ENCODE results near the gene TBL1X.

TBL1X gene

DNA sequence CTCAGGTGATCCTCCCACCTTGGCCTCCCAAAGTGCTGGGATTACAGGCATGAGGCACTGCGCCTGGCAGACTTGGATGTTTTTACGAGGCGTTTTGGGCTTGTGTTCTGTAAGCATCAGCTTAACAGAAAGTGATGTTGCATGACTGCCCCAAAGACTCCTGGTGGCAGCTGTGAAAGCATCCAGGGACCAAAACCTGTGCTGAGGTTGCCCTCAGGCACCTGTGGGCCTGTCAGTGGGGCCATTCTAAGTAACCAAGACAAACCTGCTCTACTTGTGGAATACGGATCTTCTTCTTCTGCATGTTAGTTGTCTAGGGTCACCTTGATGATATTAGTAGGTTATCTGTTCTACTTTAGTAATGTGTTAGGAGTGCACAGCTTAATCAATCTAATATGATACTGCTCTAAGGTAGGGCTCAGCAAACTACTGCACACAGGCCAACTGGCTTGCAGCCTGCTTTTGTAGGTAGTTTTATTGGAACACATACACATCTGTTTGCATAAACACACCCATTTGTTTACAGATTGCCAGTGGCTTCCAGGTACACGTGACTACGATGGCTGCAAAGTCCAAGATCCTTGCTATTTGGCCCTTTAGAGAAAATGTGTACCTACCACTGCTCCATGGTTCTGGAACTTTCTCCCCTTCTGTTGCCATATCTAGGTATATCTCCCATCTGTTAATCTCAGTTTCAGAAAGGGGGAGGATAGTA, 164.1 kb downstream of the TBL1X start:
- DNase-seq (ENCODE audit: low read depth): no peak

DNA sequence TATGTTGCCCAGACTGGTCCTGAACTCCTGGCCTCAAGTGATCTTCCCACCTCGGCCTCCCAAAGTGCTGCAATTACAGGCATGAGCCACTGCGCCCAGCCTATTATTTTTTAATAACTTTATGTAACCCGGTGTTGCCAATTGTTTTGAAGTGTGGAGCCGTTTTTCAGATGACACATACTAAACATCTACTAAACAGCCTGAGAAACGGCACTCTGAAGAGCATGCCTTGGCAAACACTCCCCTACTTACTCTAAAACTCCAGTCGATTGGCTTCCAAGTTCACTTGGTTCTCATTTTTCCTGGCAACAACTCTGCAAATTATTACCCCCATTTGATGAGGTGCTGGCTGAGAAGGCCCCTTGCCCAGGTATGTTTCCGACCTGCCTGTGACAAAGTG, 169.7 kb downstream of the TBL1X start:
- no peak for DNase-seq (ENCODE audit: low read depth)

DNA sequence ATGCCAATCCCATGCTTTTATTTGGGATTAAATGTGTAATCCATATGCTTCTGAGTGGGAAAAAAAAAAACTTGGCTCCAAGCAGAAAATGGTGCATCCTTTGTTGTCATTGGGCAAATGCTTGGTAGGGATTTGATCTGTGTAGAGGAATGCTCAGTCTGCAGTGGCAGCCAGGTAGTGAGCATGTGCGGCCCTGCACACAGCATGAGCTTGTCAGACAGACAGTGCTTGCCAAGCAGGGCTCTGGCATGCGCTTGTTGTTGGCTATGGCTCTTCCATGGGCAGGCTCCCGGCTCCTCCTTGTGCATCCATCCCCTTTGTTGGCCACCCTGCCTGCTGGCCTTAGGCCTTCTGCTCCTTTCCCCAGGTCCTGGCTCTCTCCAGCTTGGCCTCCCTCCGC, 170.5 kb downstream of the TBL1X start:
- DNase-seq (ENCODE audit: low read depth): no peak

DNA sequence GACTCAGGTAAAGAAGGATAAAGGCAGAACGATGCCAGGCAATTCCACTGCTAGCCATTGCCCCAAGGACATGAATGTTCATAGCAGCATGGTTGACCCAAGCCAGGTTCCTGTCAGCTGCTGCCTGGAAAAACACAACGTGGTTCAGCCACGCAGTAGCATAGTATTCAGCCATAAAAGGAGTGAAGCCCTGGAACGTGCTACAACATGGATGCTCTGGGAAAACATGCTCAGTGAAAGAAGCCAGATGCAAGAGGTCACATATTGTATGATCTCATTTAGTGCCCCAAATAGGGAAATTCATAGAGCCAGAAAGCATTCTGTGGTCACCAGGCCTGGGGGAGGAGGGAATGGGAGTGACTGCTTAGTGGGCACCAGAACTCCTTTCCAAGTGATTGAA, 170.9 kb downstream of the TBL1X start:
- peak; percentile 49 for DNase-seq (ENCODE audit: low read depth)

DNA sequence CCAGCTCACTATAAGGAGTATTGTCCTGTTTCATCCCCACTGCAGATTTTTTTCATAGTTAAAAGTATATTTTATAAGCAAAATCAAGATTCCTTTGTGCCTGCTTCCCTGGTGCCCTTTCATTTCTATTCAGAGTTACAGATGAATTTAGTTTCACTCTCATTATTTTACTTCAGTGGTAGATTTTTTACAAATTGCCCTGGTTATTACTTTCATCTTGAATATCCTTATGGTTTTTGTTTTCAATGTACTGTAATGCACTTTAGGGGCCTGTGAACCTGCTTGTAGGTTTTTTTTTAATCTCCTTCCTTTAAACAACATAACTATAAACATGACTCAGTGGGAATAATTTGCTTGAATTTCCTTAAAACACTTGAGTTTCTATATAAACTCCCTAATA, 174.0 kb downstream of the TBL1X start:
- DNase-seq (ENCODE audit: low read depth): no peak

DNA sequence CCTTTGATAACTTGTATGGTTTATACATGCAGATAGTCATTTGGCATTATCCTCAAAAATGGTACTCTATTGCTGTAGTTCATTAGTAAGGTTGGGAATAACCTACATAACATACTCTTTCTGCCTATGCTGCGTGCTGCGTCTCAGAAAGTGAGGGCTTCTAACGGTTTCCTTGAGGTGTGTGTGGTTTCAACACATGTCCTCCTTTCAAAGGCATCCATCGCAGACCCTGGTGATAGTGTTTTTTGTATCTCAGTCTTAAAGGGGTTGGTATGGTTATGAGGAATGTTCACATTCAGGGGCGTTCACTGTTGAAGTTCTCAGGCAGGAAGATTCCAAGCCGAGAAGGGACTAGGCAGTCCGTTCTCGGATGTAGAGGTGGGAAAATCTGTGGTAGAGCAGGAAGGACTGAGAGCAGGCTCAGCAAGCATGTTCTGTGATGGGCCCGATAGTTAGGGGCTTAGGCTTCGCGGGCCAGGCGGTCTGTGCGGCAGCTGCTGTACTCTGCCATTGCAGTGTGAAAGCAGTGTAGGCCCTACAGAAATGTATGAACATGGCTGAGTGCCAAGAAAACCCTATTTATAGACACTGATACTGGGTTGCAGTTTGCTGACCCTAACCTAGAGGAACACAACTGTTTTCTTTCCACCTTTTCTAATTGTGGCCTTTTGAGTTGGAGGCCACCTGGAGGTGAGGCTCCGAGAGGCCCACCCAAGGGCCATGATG, 177.6 kb downstream of the TBL1X start:
- DNase-seq (ENCODE audit: low read depth): no peak

DNA sequence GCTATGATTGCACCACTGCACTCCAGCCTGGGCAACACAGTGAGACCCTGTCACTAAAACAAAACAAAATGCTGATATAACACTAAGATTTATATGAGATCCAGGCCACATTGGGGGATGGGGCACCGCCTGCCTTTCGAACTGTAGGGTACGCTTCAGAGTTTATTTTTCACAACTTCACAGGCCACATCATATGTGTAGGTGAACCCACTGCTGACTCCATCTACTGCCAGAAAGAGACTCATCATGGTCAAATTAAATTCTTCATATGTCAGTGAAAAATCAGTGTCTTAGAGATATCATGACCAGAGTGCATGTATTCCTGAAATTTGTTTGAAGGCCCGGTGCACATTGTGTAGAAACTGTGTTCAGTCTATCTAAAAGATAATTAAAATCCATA, 178.9 kb downstream of the TBL1X start:
- no peak for DNase-seq (ENCODE audit: low read depth)

DNA sequence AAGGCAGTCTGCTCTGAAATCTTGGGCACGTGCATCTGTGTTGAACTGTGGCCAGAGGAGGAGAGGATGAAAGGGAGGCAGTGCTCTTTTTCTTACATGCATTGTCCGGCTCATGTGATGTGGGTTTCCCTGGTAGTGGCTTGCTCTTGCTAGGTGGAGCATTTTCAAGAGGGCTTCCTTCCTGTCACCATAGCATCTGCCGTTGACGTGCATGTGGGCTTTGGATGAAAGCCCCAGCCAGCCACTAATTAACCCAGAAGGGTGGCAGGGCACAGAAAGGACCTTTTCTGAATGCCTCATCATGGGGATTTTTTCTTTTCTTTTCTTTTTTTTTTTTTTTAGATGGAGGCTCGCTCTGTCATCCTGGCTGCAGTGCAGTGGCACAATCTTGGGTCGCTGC, 179.5 kb downstream of the TBL1X start:
- DNase-seq (ENCODE audit: low read depth): no peak

DNA sequence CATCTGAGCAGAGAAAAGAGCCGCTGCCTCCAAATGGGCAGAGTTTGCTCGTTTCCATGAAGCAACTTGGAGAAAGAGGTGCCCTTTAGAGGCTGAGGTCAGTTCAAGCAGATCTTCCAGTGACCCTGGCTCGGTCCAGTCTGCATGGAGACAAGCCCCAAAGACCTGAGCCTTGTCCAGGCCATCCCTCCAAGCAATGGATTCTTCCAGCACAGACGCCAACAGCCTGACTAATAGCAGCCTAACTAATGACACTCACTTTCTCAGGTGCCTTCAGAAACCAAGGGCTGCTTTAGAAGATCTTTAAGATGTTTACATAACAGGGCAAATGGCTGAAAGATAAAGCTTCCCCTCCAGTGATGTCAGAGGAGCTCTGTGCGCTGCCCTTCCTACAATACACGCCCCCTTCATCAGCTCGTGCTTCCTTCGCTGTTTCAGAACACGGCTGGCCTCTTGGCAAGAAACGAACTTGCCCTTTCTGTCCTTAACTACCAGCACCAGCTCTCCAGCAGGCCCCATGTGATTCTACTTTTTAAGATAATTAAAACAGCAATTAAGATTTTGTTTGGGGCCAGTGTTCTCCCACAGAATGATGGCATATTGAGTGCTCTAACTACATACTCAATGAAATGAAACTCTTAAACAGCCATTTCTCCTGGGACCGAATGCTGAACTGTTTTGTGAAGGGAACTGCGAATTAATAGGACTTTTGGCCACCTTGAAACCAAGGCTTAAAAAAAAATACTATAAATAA, 181.8 kb downstream of the TBL1X start:
- peak; percentile 47 for DNase-seq (ENCODE audit: low read depth)

DNA sequence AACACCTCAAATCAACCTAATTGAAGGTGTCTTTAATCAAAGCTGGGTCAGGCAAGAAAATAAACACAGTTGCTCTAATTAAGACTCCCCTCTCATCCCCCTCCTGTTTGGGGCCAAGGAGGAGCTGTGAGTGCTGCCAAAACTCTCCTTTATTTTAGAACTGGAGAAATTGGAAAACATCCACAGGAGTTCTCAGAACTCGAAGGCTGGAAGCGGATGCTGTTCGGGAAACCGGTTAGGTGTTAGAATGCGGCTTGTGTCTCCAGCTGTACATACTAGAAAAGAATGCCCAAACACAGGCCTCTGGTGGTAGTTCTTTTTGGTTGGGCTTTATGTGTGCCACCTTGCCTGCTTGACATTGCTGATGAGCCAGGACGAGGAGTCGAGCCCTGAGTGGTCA, 182.6 kb downstream of the TBL1X start:
- no peak for DNase-seq (ENCODE audit: low read depth)

DNA sequence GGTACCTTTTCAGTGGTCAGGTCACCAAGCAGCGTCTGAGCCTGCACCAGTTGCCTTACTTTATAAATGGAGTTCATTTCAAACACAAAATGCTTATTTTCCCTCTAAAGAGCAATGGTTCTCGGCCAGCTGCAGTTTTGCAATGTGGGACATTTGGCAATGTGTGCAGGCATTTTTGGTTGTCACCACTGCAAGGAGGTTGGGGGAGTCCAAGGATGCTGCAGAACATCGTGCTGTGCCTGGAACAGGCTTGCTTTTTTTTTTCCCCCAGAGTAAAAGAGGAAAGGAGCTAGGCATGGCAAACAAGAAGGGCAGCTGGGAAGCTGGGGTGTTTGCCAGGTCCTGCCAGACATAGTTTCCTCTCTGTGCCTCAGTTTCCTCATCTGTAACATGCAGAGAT, 185.2 kb downstream of the TBL1X start:
- DNase-seq (ENCODE audit: low read depth): no peak

DNA sequence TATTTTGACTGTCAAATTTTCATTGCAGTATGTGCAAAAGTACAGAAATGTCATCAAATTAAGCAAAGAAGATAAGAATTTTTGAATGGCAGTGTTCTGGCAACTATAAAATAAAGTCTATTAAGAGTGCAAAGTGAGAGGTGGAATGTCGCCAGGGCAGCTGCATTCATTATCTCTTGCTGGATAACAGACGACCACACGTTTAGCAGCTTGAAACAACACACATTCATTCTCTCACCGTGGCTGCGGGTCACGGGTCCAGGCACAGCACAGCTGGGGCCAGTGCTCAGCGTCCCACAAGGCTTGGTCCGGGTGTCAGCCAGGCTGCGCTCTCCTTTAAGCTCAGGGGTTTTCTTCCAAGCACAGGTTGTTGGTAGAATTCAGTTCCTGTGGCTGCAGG, 186.9 kb downstream of the TBL1X start:
- no peak for DNase-seq (ENCODE audit: low read depth)

DNA sequence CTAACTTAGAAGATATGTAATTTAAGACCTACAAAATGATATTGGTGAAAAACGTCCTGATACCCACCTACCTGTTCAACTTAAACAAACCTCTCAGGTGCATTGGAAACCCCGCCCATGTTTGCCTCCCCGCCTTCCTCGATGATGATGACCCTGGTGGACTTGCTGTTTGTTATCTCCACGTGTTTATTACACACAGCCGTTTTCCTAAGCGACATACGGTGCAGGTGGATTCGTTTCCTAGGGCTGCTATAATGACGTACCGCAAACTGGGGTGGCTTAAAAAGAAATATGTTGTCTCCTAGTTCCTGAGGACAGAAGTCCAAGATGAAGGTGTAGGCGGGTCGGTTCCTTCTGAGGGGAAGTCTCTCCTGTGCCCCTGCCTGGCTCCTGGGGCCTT, 190.1 kb downstream of the TBL1X start:
- no peak for DNase-seq (ENCODE audit: low read depth)

DNA sequence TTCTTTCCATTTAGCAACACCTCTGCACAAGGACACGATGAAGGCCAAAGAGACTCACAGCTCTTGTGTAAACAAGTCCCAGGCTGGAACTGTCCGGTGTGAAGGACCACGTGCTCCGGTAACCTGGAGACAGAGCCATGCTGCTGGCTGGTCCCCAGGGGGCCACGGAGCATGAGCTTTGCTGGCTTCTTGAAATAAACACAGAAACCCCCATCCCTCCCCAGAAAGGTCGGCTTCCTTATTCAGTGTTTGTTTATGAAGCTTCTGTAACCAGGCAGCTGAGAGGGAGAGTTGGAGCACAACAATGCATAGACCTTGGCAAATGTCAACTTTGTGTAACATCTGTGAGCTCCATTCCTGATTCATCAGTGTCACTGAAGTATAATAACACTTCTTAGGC, 191.4 kb downstream of the TBL1X start:
- DNase-seq (ENCODE audit: low read depth): no peak

DNA sequence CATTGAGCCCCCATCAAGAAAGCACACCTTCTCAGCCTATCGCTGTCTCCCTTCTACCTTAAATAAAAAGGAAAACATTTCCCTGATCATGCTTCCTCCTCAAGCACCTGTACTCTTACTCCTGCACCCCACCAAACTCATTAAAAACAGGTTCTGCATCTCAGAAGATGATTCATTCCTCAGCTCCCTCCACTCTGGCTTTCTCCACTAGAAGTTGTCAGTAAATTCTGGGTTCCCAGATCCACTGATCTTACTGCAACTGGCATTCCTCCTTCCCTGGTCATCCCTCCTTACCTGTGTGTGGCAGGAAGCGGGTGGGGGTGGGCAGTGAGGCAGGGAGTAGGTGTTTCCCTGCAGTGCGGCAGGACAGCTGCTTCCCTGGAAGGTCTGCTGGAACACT, 192.0 kb downstream of the TBL1X start:
- DNase-seq (ENCODE audit: low read depth): no peak

DNA sequence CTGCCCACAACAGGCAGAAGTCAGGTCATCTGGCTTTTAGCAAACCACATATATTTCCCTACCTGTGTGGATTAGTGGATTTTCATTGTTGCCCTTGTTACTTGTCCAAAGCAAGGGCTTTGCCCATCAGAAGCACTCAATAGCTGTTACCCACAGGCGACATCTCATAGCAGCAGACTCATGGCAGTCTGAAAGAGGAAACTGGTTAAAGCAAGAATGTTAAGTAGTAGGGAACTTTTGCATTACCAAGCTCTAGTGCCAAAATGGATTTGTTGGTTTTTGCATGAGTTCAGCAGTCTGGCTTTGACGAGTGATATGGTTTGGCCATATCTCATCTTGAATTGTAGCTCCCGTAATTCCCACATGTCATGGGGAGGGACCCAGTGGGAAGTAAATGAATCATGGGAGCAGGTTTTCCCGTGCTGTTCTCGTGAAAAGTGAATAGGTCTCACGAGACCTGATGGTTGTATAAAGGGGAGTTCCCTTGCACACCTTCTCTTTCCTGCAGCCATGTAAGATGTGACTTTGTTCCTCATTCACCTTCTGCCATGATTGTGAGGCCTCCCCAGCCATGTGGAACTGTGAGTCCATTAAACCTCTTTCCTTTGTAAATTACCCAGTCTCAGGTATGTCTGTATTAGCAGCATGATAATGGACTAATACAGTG, 192.9 kb downstream of the TBL1X start:
- no peak for DNase-seq (ENCODE audit: low read depth)

DNA sequence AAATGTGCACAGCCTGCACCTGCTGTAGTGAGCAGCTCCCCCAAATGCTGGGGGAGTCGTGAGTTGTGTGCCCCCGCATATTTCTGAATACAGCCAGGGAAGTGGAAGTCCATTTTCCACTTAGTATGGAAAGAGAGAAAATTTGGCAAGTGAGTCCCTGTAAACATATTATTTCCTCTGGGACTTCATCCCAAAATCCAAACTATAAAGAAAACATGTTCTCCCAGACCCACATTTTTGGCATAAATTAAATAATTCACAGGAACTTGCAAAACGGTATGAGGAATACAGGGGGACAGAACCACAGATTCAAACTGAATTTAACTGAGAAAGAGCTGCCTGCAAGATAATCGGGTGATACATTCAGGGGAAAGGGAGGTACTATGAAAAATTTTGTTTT, 193.6 kb downstream of the TBL1X start:
- no peak for DNase-seq (ENCODE audit: low read depth)

DNA sequence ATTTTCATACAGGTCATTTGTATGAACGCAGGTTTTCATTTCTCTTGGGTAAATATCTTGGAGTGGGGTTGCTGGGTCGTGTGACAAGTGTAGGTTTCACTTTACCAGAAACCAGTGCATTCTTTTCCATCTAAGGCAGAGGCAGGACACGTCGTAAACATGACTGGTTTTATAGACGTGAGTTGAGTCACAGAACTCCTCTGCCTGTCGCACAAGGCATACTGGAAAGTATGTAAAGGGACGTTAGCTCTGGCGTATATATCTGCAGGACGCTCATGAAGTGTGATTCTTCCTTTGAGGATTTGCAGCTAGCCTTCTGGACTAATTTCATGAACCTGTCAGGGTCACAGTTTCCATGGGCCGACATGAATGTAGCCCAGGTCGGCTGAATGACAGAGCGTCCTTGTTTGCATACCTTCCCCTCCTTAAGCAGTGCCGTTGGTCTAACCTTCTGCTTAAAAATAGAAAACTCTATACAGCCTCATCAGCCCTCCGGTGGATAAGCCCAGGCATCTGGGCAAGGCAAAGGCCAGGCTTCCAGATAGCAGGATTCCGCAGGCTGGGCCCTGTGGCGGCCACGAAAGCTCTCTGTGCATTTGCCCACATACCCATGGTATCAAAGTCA, 194.8 kb downstream of the TBL1X start:
- DNase-seq (ENCODE audit: low read depth): no peak

DNA sequence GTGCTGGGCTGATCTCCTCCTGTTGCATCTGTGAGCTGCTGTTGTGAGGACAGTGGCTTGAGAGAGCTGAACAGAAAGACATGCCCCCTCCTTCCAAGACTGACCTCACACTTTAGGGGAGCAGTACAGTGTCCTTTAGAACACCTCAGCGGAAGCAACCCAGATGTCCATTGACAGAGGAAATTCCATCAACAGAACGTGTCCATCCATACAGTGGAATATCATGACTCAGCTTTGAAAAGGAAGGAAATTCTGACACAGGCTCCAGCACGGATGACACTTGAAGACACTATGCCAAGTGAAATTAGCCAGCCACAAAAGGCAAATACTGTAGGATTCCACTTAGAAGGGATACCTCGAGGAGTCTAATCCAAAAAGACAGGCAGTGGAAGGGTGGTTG, 197.3 kb downstream of the TBL1X start:
- peak; percentile 37 for DNase-seq (ENCODE audit: low read depth)

DNA sequence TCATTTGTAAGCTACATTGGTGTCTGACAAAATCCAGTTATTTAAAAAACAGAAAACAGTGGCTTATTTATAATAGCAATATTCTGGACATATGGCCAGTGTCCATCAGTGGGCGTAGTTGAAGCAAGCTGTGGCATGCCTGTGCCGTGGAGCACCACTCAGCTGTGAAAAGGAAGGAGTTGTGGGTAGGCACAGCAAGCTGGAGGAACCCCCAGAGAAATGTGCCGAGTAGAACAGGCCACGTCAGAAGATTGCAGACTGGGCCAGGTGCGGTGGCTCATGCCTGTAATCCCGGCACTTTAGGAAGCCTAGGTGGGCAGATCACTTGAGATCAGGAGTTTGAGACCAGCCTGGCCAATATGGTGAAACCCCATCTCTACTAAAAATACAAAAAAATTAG, 198.4 kb downstream of the TBL1X start:
- DNase-seq (ENCODE audit: low read depth): no peak

DNA sequence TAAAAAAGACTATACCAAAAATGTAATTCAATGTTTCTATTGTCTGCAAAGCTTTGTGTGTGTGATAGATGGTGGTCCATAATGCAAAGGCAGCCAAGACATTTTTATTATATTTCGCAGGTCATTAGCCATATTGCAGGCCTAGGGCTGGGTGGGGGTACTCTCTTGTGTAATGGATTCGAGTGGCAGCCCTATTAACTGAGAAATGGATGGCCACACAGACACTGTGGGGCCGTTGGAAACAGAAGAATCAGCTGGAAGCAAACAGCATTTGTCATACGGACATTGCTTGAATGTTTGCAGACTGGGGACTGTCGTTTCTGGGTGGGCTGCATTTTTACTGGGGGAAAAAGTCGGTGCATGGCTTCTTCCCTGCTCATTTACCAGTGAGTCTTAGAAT, 199.4 kb downstream of the TBL1X start:
- no peak for DNase-seq (ENCODE audit: low read depth)

DNA sequence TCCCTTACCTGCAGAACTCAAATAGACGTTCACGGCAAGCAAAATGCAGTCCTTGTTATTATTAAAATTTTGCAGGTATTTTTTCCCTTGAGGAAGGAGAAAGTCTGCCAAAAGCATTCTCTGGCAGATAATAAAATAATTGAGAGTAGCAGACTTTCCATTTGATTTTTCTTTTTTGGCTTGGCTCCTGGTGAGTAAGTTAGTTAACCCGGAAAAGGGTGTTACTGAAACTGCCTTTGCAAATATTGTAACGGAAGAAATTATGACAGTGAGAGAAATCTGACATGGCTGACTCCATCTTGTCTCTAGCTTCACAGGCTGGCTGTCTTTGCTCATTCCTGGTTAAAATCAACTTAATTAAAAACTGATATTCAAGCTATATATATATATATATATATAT, 200.3 kb downstream of the TBL1X start:
- no peak for DNase-seq (ENCODE audit: low read depth)
